SU-DHL-6 (cell line): ENCODE results near the gene LDLRAD3.

Source experiments
- EZH2phosphoT487 ChIP-seq: fragments of 200-600 bp; sonication (generic), shearing (Covaris generic); conservative IDR thresholded peaks from 2 replicates; pipeline ENCODE4 v1.6.1; 2018; ENCODE audit warnings: mild to moderate bottlenecking, antibody characterized with exemption, low read length, moderate library complexity, mixed read lengths
- TF ChIP-seq, protein P1 (sequence below): fragments of 200-600 bp; sonication (generic); IDR thresholded peaks from one replicate; pipeline ENCODE4 v1.5.1; 2017; ENCODE audit warnings: antibody characterized with exemption, mild to moderate bottlenecking, low read length, moderate library complexity; ENCODE audit not compliant: insufficient read depth, poor library complexity, severe bottlenecking

DNA sequence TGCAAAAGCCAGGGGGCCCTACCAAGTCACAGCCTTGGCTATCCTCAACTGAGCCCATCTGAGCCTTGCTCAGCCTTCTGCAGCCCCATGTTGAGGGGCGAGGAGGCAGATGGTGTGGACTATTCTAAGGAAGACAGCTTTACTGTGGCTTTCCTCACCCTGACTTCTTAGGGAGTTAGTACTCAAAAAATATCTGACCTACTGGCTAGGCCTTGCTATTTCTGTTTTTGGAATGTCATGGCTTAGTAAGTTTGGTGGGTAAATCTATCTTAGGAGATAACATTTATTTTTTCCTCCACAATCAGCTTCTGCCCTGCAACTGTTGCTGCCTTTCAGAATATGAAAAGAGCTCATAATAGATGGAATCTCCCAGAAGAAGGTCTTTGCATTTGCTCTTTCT, 80.9 kb downstream of the LDLRAD3 start:
- TF ChIP-seq, protein P1, sequence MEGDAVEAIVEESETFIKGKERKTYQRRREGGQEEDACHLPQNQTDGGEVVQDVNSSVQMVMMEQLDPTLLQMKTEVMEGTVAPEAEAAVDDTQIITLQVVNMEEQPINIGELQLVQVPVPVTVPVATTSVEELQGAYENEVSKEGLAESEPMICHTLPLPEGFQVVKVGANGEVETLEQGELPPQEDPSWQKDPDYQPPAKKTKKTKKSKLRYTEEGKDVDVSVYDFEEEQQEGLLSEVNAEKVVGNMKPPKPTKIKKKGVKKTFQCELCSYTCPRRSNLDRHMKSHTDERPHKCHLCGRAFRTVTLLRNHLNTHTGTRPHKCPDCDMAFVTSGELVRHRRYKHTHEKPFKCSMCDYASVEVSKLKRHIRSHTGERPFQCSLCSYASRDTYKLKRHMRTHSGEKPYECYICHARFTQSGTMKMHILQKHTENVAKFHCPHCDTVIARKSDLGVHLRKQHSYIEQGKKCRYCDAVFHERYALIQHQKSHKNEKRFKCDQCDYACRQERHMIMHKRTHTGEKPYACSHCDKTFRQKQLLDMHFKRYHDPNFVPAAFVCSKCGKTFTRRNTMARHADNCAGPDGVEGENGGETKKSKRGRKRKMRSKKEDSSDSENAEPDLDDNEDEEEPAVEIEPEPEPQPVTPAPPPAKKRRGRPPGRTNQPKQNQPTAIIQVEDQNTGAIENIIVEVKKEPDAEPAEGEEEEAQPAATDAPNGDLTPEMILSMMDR, result no peak
- TF ChIP-seq EZH2phosphoT487, result no peak
